RWPE2 (cell line): ENCODE results near the gene HECW1.

Experiments
- ATAC-seq: fragments of 200-7000 bp; cut with Tn5 transposase; 3 replicates; pipeline ENCODE4 v1.9.1; 2021; ENCODE audit warnings: low read depth
- DNase-seq: peaks from one replicate; pipeline ENCODE4 v3.0.0-alpha.2; 2020; ENCODE audit warnings: low spot score
- H3K27ac ChIP-seq: fragments of 450-650 bp; 2 replicates; pipeline ENCODE4 v1.5.1; 2017; ENCODE audit warnings: mild to moderate bottlenecking; ENCODE audit not compliant: poor library complexity, severe bottlenecking
- H3K27me3 ChIP-seq: fragments of 250-450 bp; sonication (Bioruptor Pico); 2 replicates; pipeline ENCODE4 v1.5.1; 2021; ENCODE audit warnings: mild to moderate bottlenecking, moderate library complexity; ENCODE audit not compliant: insufficient read depth, poor library complexity, severe bottlenecking
- H3K36me3 ChIP-seq: fragments of 250-450 bp; sonication (Bioruptor Pico); 2 replicates; pipeline ENCODE4 v1.5.1; 2020; ENCODE audit warnings: low read depth, mild to moderate bottlenecking, moderate library complexity
- H3K4me1 ChIP-seq: fragments of 250-450 bp; sonication (Bioruptor Pico); 2 replicates; pipeline ENCODE4 v1.5.1; 2021; ENCODE audit warnings: mild to moderate bottlenecking, moderate library complexity; ENCODE audit not compliant: insufficient read depth, poor library complexity, severe bottlenecking
- H3K4me3 ChIP-seq: fragments of 250-450 bp; sonication (Bioruptor Pico); 2 replicates; pipeline ENCODE4 v1.5.1; 2021; ENCODE audit warnings: mild to moderate bottlenecking, moderate library complexity; ENCODE audit not compliant: severe bottlenecking
- H3K9me3 ChIP-seq: fragments of 250-450 bp; sonication (Bioruptor Pico); 2 replicates; pipeline ENCODE4 v1.5.1; 2021; ENCODE audit warnings: mild to moderate bottlenecking, moderate library complexity; ENCODE audit not compliant: severe bottlenecking
- CTCF ChIP-seq: fragments of 450-650 bp; IDR thresholded peaks from one replicate; pipeline ENCODE4 v1.5.1; 2017; ENCODE audit warnings: mild to moderate bottlenecking, moderate library complexity; ENCODE audit not compliant: poor library complexity, severe bottlenecking

The HECW1 gene

GRCh38 chr7:43372676-43373355 is 260.4 kb downstream of the HECW1 start:
- TF ChIP-seq CTCF = no peak
- Histone ChIP-seq H3K27ac (no peak overlapping the region), H3K27me3 (no peaks in the 10 kb centered on the region), H3K36me3 (no peaks in the 10 kb centered on the region), H3K4me1 (no peaks in the 10 kb centered on the region), H3K9me3 (no peaks in the 10 kb centered on the region), H3K4me3 (no peak overlapping the region)
- no peak for DNase-seq
- ATAC-seq = no peak

- Histone ChIP-seq H3K36me3 (no peaks in the 10 kb centered on the region), H3K27ac (no peak overlapping the region), H3K27me3 (no peaks in the 10 kb centered on the region), H3K4me1 (no peaks in the 10 kb centered on the region), H3K9me3 (no peaks in the 10 kb centered on the region), H3K4me3 (no peak overlapping the region)
- no peak for DNase-seq
- no peak for ATAC-seq
- TF ChIP-seq CTCF = no peak
Measured at GRCh38 chr7:43377196-43377960, 264.9 kb downstream of the HECW1 start.

- no peak overlapping the region for H3K4me3 ChIP-seq
- H3K4me1 ChIP-seq = no peaks in the 10 kb centered on the region
- no peak overlapping the region for H3K27ac ChIP-seq
- H3K27me3 ChIP-seq = no peaks in the 10 kb centered on the region
- no peaks in the 10 kb centered on the region for H3K9me3 ChIP-seq
- TF ChIP-seq CTCF = no peak
- no peak for DNase-seq
- no peaks in the 10 kb centered on the region for H3K36me3 ChIP-seq
- ATAC-seq = no peak
Measured at GRCh38 chr7:43379210-43379609, 266.8 kb downstream of the HECW1 start.

- no peak for ATAC-seq
- H3K27me3 ChIP-seq = no peaks in the 10 kb centered on the region
- H3K36me3 ChIP-seq = no peaks in the 10 kb centered on the region
- no peak overlapping the region for H3K27ac ChIP-seq
- H3K4me3 ChIP-seq = no peak overlapping the region
- TF ChIP-seq CTCF = no peak
- DNase-seq = no peak
- peaks cover 3% of the 10 kb centered on the region for H3K9me3 ChIP-seq
- H3K4me1 ChIP-seq = no peaks in the 10 kb centered on the region
Measured at GRCh38 chr7:43384616-43385308, 272.3 kb downstream of the HECW1 start.

GRCh38 chr7:43385309-43385680 is 272.8 kb downstream of the HECW1 start:
- peak; percentile 52; the same call in 1 of the 3 replicates for ATAC-seq
- H3K4me1 ChIP-seq = no peaks in the 10 kb centered on the region

More at GRCh38 chr7:43385309-43385680, 272.8 kb downstream of the HECW1 start:
- TF ChIP-seq CTCF = no peak
- peaks cover 3% of the 10 kb centered on the region for H3K9me3 ChIP-seq
- no peaks in the 10 kb centered on the region for H3K27me3 ChIP-seq
- H3K36me3 ChIP-seq = no peaks in the 10 kb centered on the region
- H3K4me3 ChIP-seq = no peak overlapping the region
- peak overlapping the region; percentile 42 for H3K27ac ChIP-seq
- no peak for DNase-seq
